ENCODE results near the gene VPS35L. TPM values are rescaled to one million over a fixed set of nuclear protein-coding genes. Genes with fewer than 3 reads are reported as not detected.
"Not testable (repeated sequence)": the region's sequence is repeated elsewhere in the genome, so short reads cannot be mapped to it uniquely, and the experiment has no call there.

VPS35L gene
- total and polyA plus RNA-seq, 5 donors from 2014 or later = 29.9 to 34.6 (median 33.7) TPM

GRCh38 chr16:19711643-19712042 lies 156.1 kb downstream of the VPS35L start:
- Histone ChIP-seq H3K27me3 (ENCODE audit: control insufficient read depth, insufficient read depth, low read length) (no peaks in the 10 kb centered on the region), H3K4me3 (ENCODE audit: low read depth, low read length) (no peak overlapping the region), H3K36me3 (ENCODE audit: control insufficient read depth, insufficient read depth, low read length) (peaks cover 27% of the 10 kb centered on the region), H3K27ac (ENCODE audit: insufficient read depth, low read length, poor library complexity, severe bottlenecking) (no peak overlapping the region), H3K4me1 (ENCODE audit: control insufficient read depth, insufficient read depth, low read length, poor library complexity, severe bottlenecking) (no peaks in the 10 kb centered on the region), H3K9me3 (ENCODE audit: control insufficient read depth in 2 of 2, low read length in 2 of 2) (no peaks in the 10 kb centered on the region)
- DNase-seq = no peak
- peaks cover 7 to 29% (median 24%) of the 10 kb centered on the region in 4 donors for H3K4me1 Mint-ChIP-seq
- no peaks in the 10 kb centered on the region for H3K27me3 Mint-ChIP-seq
- H3K4me3 Mint-ChIP-seq = no peak overlapping the region
- no peaks in the 10 kb centered on the region for H3K9me3 Mint-ChIP-seq
- peak overlapping the region in 1 of 3 donors; percentile 55 for H3K27ac Mint-ChIP-seq
- peaks cover 36% of the 10 kb centered on the region for H3K36me3 Mint-ChIP-seq
- ATAC-seq (ENCODE audit: low read depth in 2 of 2) = no peak

- Mint-ChIP-seq H3K27ac (peak overlapping the region in 1 of 3 donors; percentile 56), H3K36me3 (peaks cover 36% of the 10 kb centered on the region), H3K4me1 (peaks cover 13 to 38% (median 30%) of the 10 kb centered on the region in 4 donors), H3K9me3 (no peaks in the 10 kb centered on the region), H3K27me3 (no peaks in the 10 kb centered on the region), H3K4me3 (no peak overlapping the region)
- H3K27ac ChIP-seq (ENCODE audit: insufficient read depth, low read length, poor library complexity, severe bottlenecking) = no peak overlapping the region
- no peak for DNase-seq
- H3K9me3 ChIP-seq (ENCODE audit: control insufficient read depth in 2 of 2, low read length in 2 of 2) = no peaks in the 10 kb centered on the region
- no peak overlapping the region for H3K4me3 ChIP-seq (ENCODE audit: low read depth, low read length)
- no peaks in the 10 kb centered on the region for H3K27me3 ChIP-seq (ENCODE audit: control insufficient read depth, insufficient read depth, low read length)
- no peak for ATAC-seq (ENCODE audit: low read depth in 2 of 2)
- H3K4me1 ChIP-seq (ENCODE audit: control insufficient read depth, insufficient read depth, low read length, poor library complexity, severe bottlenecking) = peaks cover 8% of the 10 kb centered on the region
- peaks cover 24% of the 10 kb centered on the region for H3K36me3 ChIP-seq (ENCODE audit: control insufficient read depth, insufficient read depth, low read length)
Observed at GRCh38 chr16:19712418-19713058, 157.0 kb downstream of the VPS35L start.

- ATAC-seq (ENCODE audit: low read depth in 2 of 2) = no peak
- Mint-ChIP-seq H3K27ac (peak overlapping the region in 1 of 3 donors; percentile 86), H3K4me3 (peak overlapping the region in 2 of 4 donors; percentile 27 to 29), H3K36me3 (peaks cover 36% of the 10 kb centered on the region), H3K9me3 (no peaks in the 10 kb centered on the region), H3K4me1 (peaks cover 14 to 42% (median 32%) of the 10 kb centered on the region in 4 donors), H3K27me3 (no peaks in the 10 kb centered on the region)
- no peak for DNase-seq
- Histone ChIP-seq H3K27me3 (ENCODE audit: control insufficient read depth, insufficient read depth, low read length) (no peaks in the 10 kb centered on the region), H3K27ac (ENCODE audit: insufficient read depth, low read length, poor library complexity, severe bottlenecking) (no peak overlapping the region), H3K4me3 (ENCODE audit: low read depth, low read length) (no peak overlapping the region), H3K36me3 (ENCODE audit: control insufficient read depth, insufficient read depth, low read length) (peaks cover 24% of the 10 kb centered on the region), H3K4me1 (ENCODE audit: control insufficient read depth, insufficient read depth, low read length, poor library complexity, severe bottlenecking) (peaks cover 14% of the 10 kb centered on the region), H3K9me3 (ENCODE audit: control insufficient read depth in 2 of 2, low read length in 2 of 2) (no peaks in the 10 kb centered on the region)
Observed at GRCh38 chr16:19713697-19714096, 158.2 kb downstream of the VPS35L start.

- H3K27ac Mint-ChIP-seq = no peak overlapping the region
Observed at GRCh38 chr16:19715566-19715965, 160.1 kb downstream of the VPS35L start.

GRCh38 chr16:19716183-19716582 lies 160.7 kb downstream of the VPS35L start:
- Histone ChIP-seq H3K27ac (ENCODE audit: insufficient read depth, low read length, poor library complexity, severe bottlenecking) (no peak overlapping the region), H3K4me3 (ENCODE audit: low read depth, low read length) (peak overlapping the region; percentile 27), H3K27me3 (ENCODE audit: control insufficient read depth, insufficient read depth, low read length) (no peaks in the 10 kb centered on the region), H3K9me3 (ENCODE audit: control insufficient read depth in 2 of 2, low read length in 2 of 2) (no peaks in the 10 kb centered on the region), H3K4me1 (ENCODE audit: control insufficient read depth, insufficient read depth, low read length, poor library complexity, severe bottlenecking) (peaks cover 20% of the 10 kb centered on the region), H3K36me3 (ENCODE audit: control insufficient read depth, insufficient read depth, low read length) (peaks cover 8% of the 10 kb centered on the region)
- ATAC-seq (ENCODE audit: low read depth in 2 of 2) = no peak
- Mint-ChIP-seq H3K4me1 (peaks cover 16 to 46% (median 29%) of the 10 kb centered on the region in 4 donors), H3K36me3 (peaks cover 25% of the 10 kb centered on the region), H3K9me3 (no peaks in the 10 kb centered on the region), H3K27ac (no peak overlapping the region), H3K27me3 (no peaks in the 10 kb centered on the region), H3K4me3 (peak overlapping the region; percentile 79 to 98 (median 92))
- no peak for DNase-seq

More at GRCh38 chr16:19715566-19715965, 160.1 kb downstream of the VPS35L start:
- no peak overlapping the region for H3K4me3 ChIP-seq (ENCODE audit: low read depth, low read length)
- H3K27me3 Mint-ChIP-seq = no peaks in the 10 kb centered on the region
- DNase-seq (no peak), ATAC-seq (ENCODE audit: low read depth in 2 of 2) (no peak)
- H3K4me3 Mint-ChIP-seq = peak overlapping the region in 2 of 4 donors; percentile 9 to 98
- H3K9me3 ChIP-seq (ENCODE audit: control insufficient read depth in 2 of 2, low read length in 2 of 2) = no peaks in the 10 kb centered on the region
- H3K27me3 ChIP-seq (ENCODE audit: control insufficient read depth, insufficient read depth, low read length) = no peaks in the 10 kb centered on the region
- H3K36me3 ChIP-seq (ENCODE audit: control insufficient read depth, insufficient read depth, low read length) = peaks cover 12% of the 10 kb centered on the region
- peaks cover 25% of the 10 kb centered on the region for H3K36me3 Mint-ChIP-seq
- H3K4me1 Mint-ChIP-seq = peaks cover 14 to 46% (median 29%) of the 10 kb centered on the region in 4 donors
- peaks cover 20% of the 10 kb centered on the region for H3K4me1 ChIP-seq (ENCODE audit: control insufficient read depth, insufficient read depth, low read length, poor library complexity, severe bottlenecking)
- no peak overlapping the region for H3K27ac ChIP-seq (ENCODE audit: insufficient read depth, low read length, poor library complexity, severe bottlenecking)
- H3K9me3 Mint-ChIP-seq = no peaks in the 10 kb centered on the region

GRCh38 chr16:19716728-19717127 lies 161.2 kb downstream of the VPS35L start:
- not testable (repeated sequence) for H3K9me3 Mint-ChIP-seq; H3K36me3 ChIP-seq (ENCODE audit: control insufficient read depth, insufficient read depth, low read length); H3K27me3 Mint-ChIP-seq; H3K9me3 ChIP-seq (ENCODE audit: control insufficient read depth in 2 of 2, low read length in 2 of 2); H3K27me3 ChIP-seq (ENCODE audit: control insufficient read depth, insufficient read depth, low read length); ATAC-seq (ENCODE audit: low read depth in 2 of 2); H3K27ac ChIP-seq (ENCODE audit: insufficient read depth, low read length, poor library complexity, severe bottlenecking); H3K27ac Mint-ChIP-seq; DNase-seq
- Mint-ChIP-seq H3K4me3 (peak overlapping the region; percentile 90 to 98 (median 94)), H3K4me1 (peaks cover 19 to 43% (median 28%) of the 10 kb centered on the region in 4 donors), H3K36me3 (peaks cover 20% of the 10 kb centered on the region)
- H3K4me1 ChIP-seq (ENCODE audit: control insufficient read depth, insufficient read depth, low read length, poor library complexity, severe bottlenecking) = peaks cover 20% of the 10 kb centered on the region
- H3K4me3 ChIP-seq (ENCODE audit: low read depth, low read length) = peak overlapping the region; percentile 85

GRCh38 chr16:19717314-19717713 lies 161.8 kb downstream of the VPS35L start:
- ATAC-seq (ENCODE audit: low read depth in 2 of 2) (no peak), DNase-seq (peak in 1 of 3 donors; percentile 26)
- peaks cover 7% of the 10 kb centered on the region for H3K36me3 ChIP-seq (ENCODE audit: control insufficient read depth, insufficient read depth, low read length)
- peak overlapping the region; percentile 67 for H3K27ac ChIP-seq (ENCODE audit: insufficient read depth, low read length, poor library complexity, severe bottlenecking)
- peak overlapping the region; percentile 85 for H3K4me3 ChIP-seq (ENCODE audit: low read depth, low read length)
- Mint-ChIP-seq H3K4me3 (peak overlapping the region; percentile 90 to 98 (median 94)), H3K27ac (peak overlapping the region; percentile 68 to 93 (median 81)), H3K27me3 (no peaks in the 10 kb centered on the region), H3K4me1 (peaks cover 19 to 43% (median 27%) of the 10 kb centered on the region in 4 donors), H3K9me3 (no peaks in the 10 kb centered on the region), H3K36me3 (peaks cover 17% of the 10 kb centered on the region)
- peaks cover 20% of the 10 kb centered on the region for H3K4me1 ChIP-seq (ENCODE audit: control insufficient read depth, insufficient read depth, low read length, poor library complexity, severe bottlenecking)
- no peaks in the 10 kb centered on the region for H3K27me3 ChIP-seq (ENCODE audit: control insufficient read depth, insufficient read depth, low read length)
- no peaks in the 10 kb centered on the region for H3K9me3 ChIP-seq (ENCODE audit: control insufficient read depth in 2 of 2, low read length in 2 of 2)
